Gastrocnemius medialis (tissue), 4 donors: ENCODE results near the gene CD47.

Experiments
- CTCF ChIP-seq, 5 experiments: fragments of 450-650 bp in 3 of 5; fragments of 200-600 bp in 2 of 5; sonication (generic) in 2 of 5; IDR thresholded peaks in 4 of 5; conservative IDR thresholded peaks in 1 of 5; 1 replicate in 4 of 5; 2 replicates in 1 of 5; pipeline ENCODE4 v1.5.1; 2016 to 2019; ENCODE audit warnings: antibody characterized with exemption in 5 of 5, mild to moderate bottlenecking in 3 of 5, moderate library complexity in 3 of 5
- POLR2A ChIP-seq, 2 donors: fragments of 450-650 bp; IDR thresholded peaks; one replicate each; pipeline ENCODE4 v1.6.1; 2017; ENCODE audit warnings: antibody characterized with exemption in 2 of 2, mild to moderate bottlenecking in 2 of 2, moderate library complexity in 2 of 2

- TF ChIP-seq CTCF (IDR thresholded peaks at IDR 0.05 in 4 of 5, conservative IDR thresholded peaks at IDR 0.05 in 1 of 5), result no peak
- TF ChIP-seq POLR2A (IDR thresholded peaks at IDR 0.05), result no peak
Observed at GRCh38 chr3:108103040-108103751, 12.4 kb upstream of the CD47 start.
